IMR-90 (cell line): Measurements from ENCODE around the gene SERPINA12. TPM values are rescaled to one million over a fixed set of nuclear protein-coding genes. Genes with fewer than 3 reads are reported as not detected.

ENCODE experiments used
- ATAC-seq: fragments of 200-7000 bp; cut with Tn5 transposase; 2 replicates; pipeline ENCODE4 v1.9.1; 2020; ENCODE audit warnings: low read depth, mild to moderate bottlenecking, moderate library complexity
- BruUV-seq: library from RNA; stranded (reverse); fragments of 400-500 nt; replicated peaks from 2 replicates; lab custom pipeline; 2021; lab: Mats Ljungman, UMichigan
- CTCF ChIA-PET: fragments of 300-600 bp; formaldehyde crosslinking; extraction: SDS; loops from one replicate; lab custom pipeline; 2021; ENCODE audit warnings: antibody characterized with exemption; lab: Yijun Ruan, JAX
- POLR2A ChIA-PET: fragments of 300-600 bp; sonication (Branson Sonifier 250); formaldehyde crosslinking; loops from one replicate; lab custom pipeline; 2022; ENCODE audit warnings: antibody characterized with exemption; ENCODE audit not compliant: unreplicated experiment; lab: Charles Lee
- DNase-seq: peaks from one replicate; pipeline ENCODE4 v3.0.0; 2013
- H2AFZ ChIP-seq: replicated peaks from 2 replicates; pipeline ENCODE3; 2013; ENCODE audit warnings: low read length, mild to moderate bottlenecking; ENCODE audit not compliant: poor library complexity
- H2AK5ac ChIP-seq: 2 replicates; pipeline ENCODE4 v1.6.1; 2013; ENCODE audit warnings: low read depth, low read length, inconsistent platforms
- H2AK9ac ChIP-seq: replicated peaks from 2 replicates; pipeline ENCODE3; 2013; ENCODE audit warnings: mild to moderate bottlenecking, low read depth, low read length, moderate library complexity; ENCODE audit not compliant: poor library complexity
- H2BK120ac ChIP-seq: 2 replicates; pipeline ENCODE4 v1.6.1; 2013; ENCODE audit warnings: low read depth, low read length, inconsistent platforms
- H2BK15ac ChIP-seq: 3 replicates; pipeline ENCODE4 v1.6.1; 2013; ENCODE audit warnings: low read depth, low read length, inconsistent platforms
- H2BK20ac ChIP-seq: 2 replicates; pipeline ENCODE4 v1.6.1; 2013; ENCODE audit warnings: low read depth, mild to moderate bottlenecking, inconsistent platforms, low read length, moderate library complexity
- H2BK5ac ChIP-seq: 2 replicates; pipeline ENCODE4 v1.6.1; 2013; ENCODE audit warnings: mild to moderate bottlenecking, low read depth, low read length, inconsistent platforms; ENCODE audit not compliant: poor library complexity, severe bottlenecking
- H3K14ac ChIP-seq: replicated peaks from 2 replicates; pipeline ENCODE4 v1.6.1; 2013; ENCODE audit warnings: low read depth, low read length, inconsistent platforms
- H3K18ac ChIP-seq: 2 replicates; pipeline ENCODE4 v1.6.1; 2013; ENCODE audit warnings: low read depth, low read length, control low read depth
- H3K23ac ChIP-seq: 2 replicates; pipeline ENCODE4 v1.6.1; 2013; ENCODE audit warnings: low read depth, low read length, inconsistent platforms
- H3K27ac ChIP-seq: 2 replicates; pipeline ENCODE4 v1.5.1; 2013; ENCODE audit warnings: mild to moderate bottlenecking, control low read depth, low read length; ENCODE audit not compliant: insufficient read depth
- H3K27me3 ChIP-seq: 2 replicates; pipeline ENCODE4 v1.6.1; 2013; ENCODE audit warnings: low read length; ENCODE audit not compliant: control insufficient read depth, insufficient read depth
- H3K36me3 ChIP-seq: 2 replicates; pipeline ENCODE4 v1.6.1; 2013; ENCODE audit warnings: low read length, mixed read lengths; ENCODE audit not compliant: control insufficient read depth, insufficient read depth
- H3K4ac ChIP-seq: 2 replicates; pipeline ENCODE4 v1.6.1; 2013; ENCODE audit warnings: low read depth, low read length, inconsistent platforms
- H3K4me1 ChIP-seq: 2 replicates; pipeline ENCODE4 v1.6.1; 2013; ENCODE audit warnings: low read length, mixed read lengths; ENCODE audit not compliant: control insufficient read depth, insufficient read depth
- H3K4me2 ChIP-seq: 2 replicates; pipeline ENCODE4 v1.6.1; 2013; ENCODE audit warnings: low read depth, mild to moderate bottlenecking, control low read depth, low read length, moderate library complexity
- H3K4me3 ChIP-seq: 2 replicates; pipeline ENCODE4 v1.5.1; 2013; ENCODE audit warnings: low read depth, mild to moderate bottlenecking, control low read depth, low read length, moderate library complexity; ENCODE audit not compliant: insufficient read depth
- H3K56ac ChIP-seq: 2 replicates; pipeline ENCODE4 v1.6.1; 2013; ENCODE audit warnings: low read length, inconsistent platforms; ENCODE audit not compliant: insufficient read depth; ENCODE audit errors: extremely low read depth
- H3K79me1 ChIP-seq, 2 experiments: 2 replicates each; pipeline ENCODE4 v1.6.1; 2013; ENCODE audit warnings: low read length in 2 of 2, inconsistent platforms in 1 of 2, low read depth in 1 of 2
- H3K9ac ChIP-seq: 2 replicates; pipeline ENCODE4 v1.6.1; 2013; ENCODE audit warnings: low read depth, low read length, control low read depth
- H3K9me1 ChIP-seq: 2 replicates; pipeline ENCODE4 v1.6.1; 2013; ENCODE audit warnings: low read length, inconsistent platforms; ENCODE audit not compliant: insufficient read depth
- H3K9me3 ChIP-seq: 2 replicates; pipeline ENCODE4 v1.6.1; 2013; ENCODE audit warnings: low read length; ENCODE audit not compliant: control insufficient read depth, insufficient read depth
- H4K20me1 ChIP-seq: 2 replicates; pipeline ENCODE4 v1.6.1; 2013; ENCODE audit warnings: low read length, inconsistent platforms; ENCODE audit not compliant: insufficient read depth
- H4K5ac ChIP-seq: 2 replicates; pipeline ENCODE4 v1.6.1; 2013; ENCODE audit warnings: mild to moderate bottlenecking, low read depth, low read length, control low read depth
- H4K8ac ChIP-seq, 2 experiments: 2 replicates each; pipeline ENCODE4 v1.6.1; 2013; ENCODE audit warnings: low read depth in 2 of 2, low read length in 2 of 2, control low read depth in 1 of 2, inconsistent platforms in 1 of 2
- H4K91ac ChIP-seq: 2 replicates; pipeline ENCODE4 v1.6.1; 2013; ENCODE audit warnings: low read depth, low read length, inconsistent platforms; ENCODE audit not compliant: insufficient read depth
- CTCF ChIP-seq: conservative IDR thresholded peaks from 2 replicates; pipeline ENCODE4 v1.5.1; 2012; ENCODE audit warnings: mild to moderate bottlenecking, low read depth, low read length, improper control_type of control experiment
- ELK1 ChIP-seq: fragments of 150-350 bp; IDR thresholded peaks from 2 replicates; pipeline ENCODE4 v1.6.1; 2016; ENCODE audit warnings: low read depth, mild to moderate bottlenecking, low read length, moderate library complexity, borderline replicate concordance
- FOS ChIP-seq: fragments of 150-350 bp; IDR thresholded peaks from 2 replicates; pipeline ENCODE4 v1.6.1; 2016; ENCODE audit warnings: low read depth, low read length
- MXI1 ChIP-seq: IDR thresholded peaks from 2 replicates; pipeline ENCODE4 v1.6.1; 2012; ENCODE audit warnings: low read depth, mild to moderate bottlenecking, low read length, moderate library complexity, borderline replicate concordance
- NFE2L2 ChIP-seq: fragments of 150-350 bp; IDR thresholded peaks from 2 replicates; pipeline ENCODE4 v1.6.1; 2016; ENCODE audit warnings: low read depth, mild to moderate bottlenecking, low read length
- POLR2A ChIP-seq: IDR thresholded peaks from 2 replicates; pipeline ENCODE4 v1.6.1; 2012; ENCODE audit warnings: mild to moderate bottlenecking, low read depth, low read length
- RAD21 ChIP-seq: IDR thresholded peaks from 2 replicates; pipeline ENCODE4 v1.6.1; 2012; ENCODE audit warnings: low read length, improper control_type of control experiment
- WGBS, 2 experiments: methylation state at CpG; one replicate each; pipeline versions ENCODE4 v1.1.5 to v1.1.7; 2013; ENCODE audit warnings: missing lambda C conversion rate in 2 of 2; ENCODE audit not compliant: insufficient read length in 1 of 2; ENCODE audit errors: extremely low coverage in 2 of 2; 5-methylcytosine and 5-hydroxymethylcytosine counted together
- dilution Hi-C: fragments of 300-500 bp; cut with HindIII; formaldehyde crosslinking; loops from one replicate; pipeline ENCODE4 v1.14.3; 2018; ENCODE audit warnings: low sequenced_read_pairs; ENCODE audit not compliant: unreplicated experiment
- in situ Hi-C: fragments of 300-500 bp; cut with MboI; formaldehyde crosslinking; loops from 3 replicates; pipeline ENCODE4 v1.14.3; 2019; ENCODE audit warnings: low sequenced_read_pairs, inconsistent platforms, mixed read lengths
- intact Hi-C: fragments of 100-400 bp; cut with micrococcal nuclease; formaldehyde crosslinking; loops from 2 replicates; pipeline ENCODE4 v1.10.0; 2022
- polyA plus RNA-seq, 3 experiments: library from polyadenylated mRNA; depleted of rRNA; stranded (reverse); fragments of >200 nt; gene quantifications; 2 replicates each; pipeline ENCODE4 v1.2.3, GENCODE V29; 2012; ENCODE audit warnings: low replicate concordance in 1 of 3
- total RNA-seq: library from RNA; depleted of rRNA; stranded (reverse); fragments of >200 nt; gene quantifications from 2 replicates; pipeline ENCODE4 v1.2.3, GENCODE V29; 2012

SERPINA12 gene
- total and polyA plus RNA-seq, 2 of the 4 experiments (the other 2 are of a cell fraction): not detected

GRCh38 chr14:94474581-94475031 is 34.7 kb downstream of the SERPINA12 start:
- no peak overlapping the region for H2BK5ac ChIP-seq
- H3K56ac ChIP-seq: no peak overlapping the region
- H2AFZ ChIP-seq: no peak overlapping the region
- dilution Hi-C loops (no loop called here), intact Hi-C loops (no loop called here), in situ Hi-C loops (no loop called here)
- H4K8ac ChIP-seq: no peak overlapping the region
- no TSS peak for BruUV-seq
- no peaks in the 10 kb centered on the region for H3K4me1 ChIP-seq
- no peak overlapping the region for H2BK20ac ChIP-seq
- H3K23ac ChIP-seq: no peak overlapping the region
- H2AK9ac ChIP-seq: no peak overlapping the region
- H3K36me3 ChIP-seq: no peaks in the 10 kb centered on the region
- no peaks in the 10 kb centered on the region for H3K27me3 ChIP-seq
- 69% methylated on average over 5 of the region's 7 CpGs; no CpG with 5 or more reads in 1 of the 2 experiments for WGBS, 2 experiments
- no peak overlapping the region for H3K27ac ChIP-seq
- H3K14ac ChIP-seq: no peak overlapping the region
- H4K91ac ChIP-seq: no peak overlapping the region
- no peak overlapping the region for H3K9ac ChIP-seq
- H3K9me1 ChIP-seq: no peaks in the 10 kb centered on the region
- H3K4me2 ChIP-seq: no peak overlapping the region
- DNase-seq: peak; percentile 25
- H2AK5ac ChIP-seq: no peak overlapping the region
- ATAC-seq: no peak
- TF ChIP-seq CTCF (no peak), FOS (no peak), NFE2L2 (no peak), ELK1 (no peak), MXI1 (no peak), POLR2A (no peak), RAD21 (no peak)
- no peak overlapping the region for H4K5ac ChIP-seq
- no peaks in the 10 kb centered on the region for H4K20me1 ChIP-seq
- ChIA-PET CTCF (interaction anchor here (1.7 kb wide), 1 partner anchor 12 kb away, joined by 6 read pairs; no protein-coding TSS in a partner anchor), POLR2A (no interaction called here)
- no peak overlapping the region for H2BK120ac ChIP-seq
- H3K18ac ChIP-seq: no peak overlapping the region
- H2BK15ac ChIP-seq: no peak overlapping the region
- no peaks in the 10 kb centered on the region for H3K79me1 ChIP-seq
- no peak overlapping the region for H3K4me3 ChIP-seq
- no peak overlapping the region for H3K4ac ChIP-seq
- H3K9me3 ChIP-seq: peaks cover 9% of the 10 kb centered on the region; the same call in 1 of the 2 replicates
